Ectodermal cell (in vitro differentiated cells): ENCODE results near the gene WWOX.

Source experiments
- H3K27ac ChIP-seq: 2 replicates; pipeline ENCODE4 v1.7.0; 2013; ENCODE audit warnings: mild to moderate bottlenecking, low read depth, low read length; ENCODE audit not compliant: insufficient read depth, poor library complexity, severe bottlenecking
- H3K27me3 ChIP-seq: 2 replicates; pipeline ENCODE4 v1.7.0; 2013; ENCODE audit warnings: mild to moderate bottlenecking, low read length; ENCODE audit not compliant: insufficient read depth, control insufficient read depth, poor library complexity, severe bottlenecking
- H3K36me3 ChIP-seq: one replicate; pipeline ENCODE4 v1.7.0; 2013; ENCODE audit warnings: low read length; ENCODE audit not compliant: control insufficient read depth, insufficient read depth
- H3K4me1 ChIP-seq: one replicate; pipeline ENCODE4 v1.7.0; 2013; ENCODE audit warnings: low read length; ENCODE audit not compliant: control insufficient read depth, insufficient read depth
- H3K4me3 ChIP-seq: 2 replicates; pipeline ENCODE4 v1.7.0; 2013; ENCODE audit warnings: low read depth, low read length, control low read depth; ENCODE audit not compliant: insufficient read depth
- H3K9me3 ChIP-seq: 2 replicates; pipeline ENCODE4 v1.7.0; 2013; ENCODE audit warnings: mild to moderate bottlenecking, low read length, moderate library complexity; ENCODE audit not compliant: control insufficient read depth
- WGBS, 2 experiments: methylation state at CpG; one replicate each; pipeline ENCODE4 v1.1.7; 2013; ENCODE audit warnings: missing lambda C conversion rate in 2 of 2; 5-methylcytosine and 5-hydroxymethylcytosine counted together

Gene WWOX

GRCh38 chr16:78535098-78535497 is 435.6 kb downstream of the WWOX start:
- Histone ChIP-seq H3K4me3 (no peak overlapping the region), H3K4me1 (no peaks in the 10 kb centered on the region), H3K27me3 (no peaks in the 10 kb centered on the region), H3K9me3 (no peaks in the 10 kb centered on the region), H3K27ac (no peak overlapping the region), H3K36me3 (no peaks in the 10 kb centered on the region)
- 88 to 97% methylated on average over 3 of the region's 4 CpGs for WGBS, 2 experiments

- Histone ChIP-seq H3K9me3 (no peaks in the 10 kb centered on the region), H3K27me3 (no peaks in the 10 kb centered on the region), H3K36me3 (no peaks in the 10 kb centered on the region), H3K4me3 (no peak overlapping the region), H3K4me1 (no peaks in the 10 kb centered on the region), H3K27ac (no peak overlapping the region)
- WGBS, 2 experiments = 93 to 97% methylated on average over 10 of the region's 10 CpGs
These were observed 438.1 kb downstream of the WWOX start for GRCh38 chr16:78537511-78537910.

- no peaks in the 10 kb centered on the region for H3K4me1 ChIP-seq
- no peaks in the 10 kb centered on the region for H3K27me3 ChIP-seq
- H3K27ac ChIP-seq = no peak overlapping the region
- H3K9me3 ChIP-seq = no peaks in the 10 kb centered on the region
- WGBS, 2 experiments = 87 to 89% methylated on average over 8 to 9 of the region's 9 CpGs
- no peaks in the 10 kb centered on the region for H3K36me3 ChIP-seq
- H3K4me3 ChIP-seq = no peak overlapping the region
These were observed 438.8 kb downstream of the WWOX start for GRCh38 chr16:78538292-78538691.

DNA sequence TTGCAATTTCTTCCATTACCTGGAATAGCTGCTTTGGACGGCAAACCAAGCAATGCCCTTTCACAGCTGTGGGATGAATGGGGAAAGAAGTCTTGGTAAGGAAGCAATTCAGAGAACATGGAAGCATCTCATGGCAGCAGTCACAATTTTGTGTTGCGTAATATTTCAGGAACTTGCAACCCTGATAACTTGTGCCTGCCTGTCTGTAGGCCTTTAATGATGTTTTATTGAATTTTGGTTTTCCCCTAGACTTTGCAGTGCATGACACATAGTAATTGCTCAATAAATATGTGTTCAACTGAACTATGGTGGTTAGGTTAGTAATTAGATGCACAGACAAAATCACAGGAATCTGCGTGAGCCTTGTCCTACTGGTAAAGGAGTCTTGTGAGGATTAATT is 439.5 kb downstream of the WWOX start:
- Histone ChIP-seq H3K4me1 (no peaks in the 10 kb centered on the region), H3K36me3 (no peaks in the 10 kb centered on the region), H3K27ac (no peak overlapping the region), H3K27me3 (no peaks in the 10 kb centered on the region), H3K4me3 (no peak overlapping the region), H3K9me3 (no peaks in the 10 kb centered on the region)
- 94 to 98% methylated on average over 3 of the region's 3 CpGs for WGBS, 2 experiments

DNA sequence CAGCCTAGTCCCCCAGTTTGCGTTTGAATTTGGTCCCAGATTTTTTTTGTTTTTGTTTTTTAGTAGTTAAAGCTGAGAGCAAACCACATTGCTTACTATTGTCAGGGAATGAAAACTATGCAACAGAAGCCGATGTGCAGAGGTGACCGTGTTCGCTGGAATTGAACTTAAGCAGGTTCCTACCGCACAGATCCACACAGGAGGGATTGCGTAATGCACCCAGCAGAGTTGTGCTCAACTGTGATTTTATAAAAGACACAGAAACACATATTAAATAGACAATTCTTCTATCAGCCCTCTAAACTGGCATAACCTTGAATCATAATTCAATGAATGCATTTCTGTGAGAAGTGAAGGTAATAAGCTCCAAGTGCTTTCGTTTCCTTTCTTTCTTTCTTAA is 443.0 kb downstream of the WWOX start:
- no peaks in the 10 kb centered on the region for H3K27me3 ChIP-seq
- H3K9me3 ChIP-seq = no peaks in the 10 kb centered on the region
- no peaks in the 10 kb centered on the region for H3K4me1 ChIP-seq
- no peaks in the 10 kb centered on the region for H3K36me3 ChIP-seq
- no peak overlapping the region for H3K27ac ChIP-seq
- 96 to 97% methylated on average over 7 of the region's 7 CpGs for WGBS, 2 experiments
- no peak overlapping the region for H3K4me3 ChIP-seq

DNA sequence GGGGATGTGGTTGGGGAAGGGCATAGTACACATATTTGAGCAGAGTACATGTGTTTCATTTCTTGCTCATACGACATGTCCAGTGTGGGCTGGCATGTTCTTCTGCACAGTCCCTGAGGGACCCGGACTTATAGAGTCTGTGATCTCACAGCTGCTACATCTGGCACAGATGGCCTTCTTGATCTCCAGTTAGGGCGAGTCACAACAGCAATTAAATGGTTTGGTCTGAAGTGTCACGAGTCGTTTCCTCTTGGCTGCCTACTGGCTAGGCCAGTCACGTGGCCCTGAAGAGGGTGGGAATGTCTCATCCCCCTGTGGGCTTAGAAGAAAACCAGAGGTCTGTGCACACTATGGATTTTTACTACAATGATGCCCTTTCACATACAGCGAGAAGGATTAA is 443.6 kb downstream of the WWOX start:
- Histone ChIP-seq H3K27me3 (no peaks in the 10 kb centered on the region), H3K4me1 (no peaks in the 10 kb centered on the region), H3K9me3 (no peaks in the 10 kb centered on the region), H3K4me3 (no peak overlapping the region), H3K27ac (no peak overlapping the region), H3K36me3 (no peaks in the 10 kb centered on the region)
- 89 to 92% methylated on average over 7 of the region's 7 CpGs for WGBS, 2 experiments

DNA sequence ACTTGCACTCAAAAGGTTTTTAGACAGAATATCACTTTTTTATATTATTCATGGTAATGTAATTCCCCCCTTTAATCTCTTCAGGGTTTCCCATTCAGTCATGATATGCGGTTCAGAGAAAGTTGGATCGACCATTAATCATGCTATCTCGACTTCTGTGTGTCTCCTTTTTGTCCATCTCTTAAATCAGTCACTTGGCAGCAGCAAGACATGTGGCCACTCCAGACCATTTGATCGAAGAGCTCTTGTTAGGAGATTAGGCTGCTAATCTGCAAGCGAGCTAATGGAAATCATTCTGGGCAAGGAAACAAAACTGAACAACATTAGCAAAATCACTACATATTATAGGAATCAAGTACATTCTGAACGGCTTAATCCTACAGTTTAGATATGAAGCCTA is 449.9 kb downstream of the WWOX start:
- peaks cover under 1% of the 10 kb centered on the region for H3K4me1 ChIP-seq
- H3K4me3 ChIP-seq = no peak overlapping the region
- WGBS, 2 experiments = 89 to 93% methylated on average over 5 to 6 of the region's 6 CpGs
- H3K27me3 ChIP-seq = no peaks in the 10 kb centered on the region
- no peak overlapping the region for H3K27ac ChIP-seq
- H3K9me3 ChIP-seq = no peaks in the 10 kb centered on the region
- no peaks in the 10 kb centered on the region for H3K36me3 ChIP-seq

DNA sequence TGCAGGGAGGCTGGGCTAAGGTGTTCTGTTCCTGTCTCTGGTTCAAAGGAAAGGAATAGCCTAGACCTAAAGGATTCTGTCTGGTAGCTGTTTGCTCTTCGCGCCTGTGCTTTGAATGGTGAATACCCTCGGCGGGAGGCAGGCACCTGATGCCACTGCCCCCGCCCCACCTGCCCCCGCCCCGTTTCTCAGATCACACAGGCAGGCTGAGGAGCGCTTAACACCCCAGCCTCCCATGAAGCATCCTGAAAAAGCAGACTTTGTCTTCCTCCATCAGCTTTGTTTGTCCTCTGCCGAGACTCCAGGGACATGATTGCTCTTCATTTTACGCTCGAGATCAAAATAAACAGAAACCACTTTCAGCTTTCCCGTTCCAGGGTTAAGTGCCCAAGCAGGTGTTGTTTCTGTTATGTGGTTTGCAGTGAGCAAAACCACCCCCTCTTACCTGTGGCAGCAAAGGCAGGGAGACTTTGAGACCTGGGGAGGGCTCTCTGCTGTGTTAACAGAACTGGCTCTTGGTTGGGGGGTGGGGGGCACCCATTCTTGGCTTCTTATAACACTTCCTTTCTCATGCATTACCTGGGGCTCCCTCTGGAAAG is 452.1 kb downstream of the WWOX start:
- Histone ChIP-seq H3K27ac (no peak overlapping the region), H3K36me3 (no peaks in the 10 kb centered on the region), H3K4me3 (no peak overlapping the region), H3K27me3 (no peaks in the 10 kb centered on the region), H3K4me1 (peaks cover 5% of the 10 kb centered on the region), H3K9me3 (peaks cover 2% of the 10 kb centered on the region)
- WGBS, 2 experiments = 8 to 10% methylated on average over 11 to 12 of the region's 12 CpGs

DNA sequence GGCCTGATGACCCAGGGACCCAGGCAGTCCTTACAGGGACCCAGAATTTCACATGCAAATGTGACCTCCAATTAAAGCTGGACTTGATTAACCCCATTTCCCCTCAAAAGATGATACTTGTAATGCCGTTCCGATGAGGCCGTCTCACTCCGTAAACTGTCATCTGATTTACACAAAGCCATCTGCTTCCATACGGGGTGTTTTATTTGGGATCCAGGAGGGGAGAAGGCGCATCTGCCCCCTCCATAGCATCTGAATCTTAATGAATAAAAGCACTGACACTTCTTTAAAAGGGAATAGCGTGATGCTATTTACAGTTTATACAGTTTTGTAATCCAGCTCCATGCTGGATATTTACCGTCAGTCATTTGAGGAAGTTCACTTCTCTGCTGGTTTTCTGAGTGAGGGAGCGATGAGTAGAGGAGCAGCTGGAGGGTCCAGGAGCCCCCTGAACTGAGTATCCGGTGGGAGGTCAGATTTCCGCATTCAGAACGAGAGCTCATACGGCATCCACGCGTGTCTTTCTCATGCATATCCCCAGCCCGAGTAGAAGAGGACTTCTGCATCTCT is 452.7 kb downstream of the WWOX start:
- no peaks in the 10 kb centered on the region for H3K36me3 ChIP-seq
- peaks cover 2% of the 10 kb centered on the region for H3K9me3 ChIP-seq
- WGBS, 2 experiments = 88 to 91% methylated on average over 16 of the region's 16 CpGs
- H3K27ac ChIP-seq = no peak overlapping the region
- no peak overlapping the region for H3K4me3 ChIP-seq
- no peaks in the 10 kb centered on the region for H3K27me3 ChIP-seq
- H3K4me1 ChIP-seq = peaks cover 5% of the 10 kb centered on the region

- H3K27ac ChIP-seq = no peak overlapping the region
- 83 to 100% methylated on average over 1 of the region's 1 CpG for WGBS, 2 experiments
- H3K36me3 ChIP-seq = no peaks in the 10 kb centered on the region
- H3K4me3 ChIP-seq = no peak overlapping the region
- no peaks in the 10 kb centered on the region for H3K27me3 ChIP-seq
- peaks cover 5% of the 10 kb centered on the region for H3K4me1 ChIP-seq
- H3K9me3 ChIP-seq = peaks cover 2% of the 10 kb centered on the region
These were observed 453.3 kb downstream of the WWOX start for GRCh38 chr16:78552716-78553115.
